OCI-LY1 (cell line): ENCODE results near the gene ATG2A.

ENCODE experiments used
- H2AFZ ChIP-seq: fragments of 200-600 bp; sonication (generic), shearing (Covaris generic); 2 replicates; pipeline ENCODE4 v1.6.0; 2014; ENCODE audit warnings: antibody characterized with exemption, mild to moderate bottlenecking, low read length
- H3F3A ChIP-seq: fragments of 200-600 bp; sonication (generic), shearing (Covaris generic); 2 replicates; pipeline ENCODE4 v1.6.0; 2014; ENCODE audit warnings: mild to moderate bottlenecking, antibody characterized with exemption, low read length, moderate library complexity; ENCODE audit not compliant: insufficient read depth
- H3K27ac ChIP-seq: fragments of 200-600 bp; sonication (generic); 2 replicates; pipeline ENCODE4 v1.5.1; 2014; ENCODE audit warnings: low read length, mixed run types, mild to moderate bottlenecking, low read depth; ENCODE audit not compliant: poor library complexity, severe bottlenecking
- H3K27me3 ChIP-seq: fragments of 200-600 bp; sonication (generic); 2 replicates; pipeline ENCODE4 v1.6.0; 2014; ENCODE audit warnings: antibody characterized with exemption, mild to moderate bottlenecking, low read length, moderate library complexity; ENCODE audit not compliant: insufficient read depth
- H3K36me3 ChIP-seq: fragments of 200-600 bp; sonication (generic); 2 replicates; pipeline ENCODE4 v1.6.1; 2014; ENCODE audit warnings: mild to moderate bottlenecking, antibody characterized with exemption, low read length, moderate library complexity, mixed read lengths; ENCODE audit not compliant: insufficient read depth
- H3K4me1 ChIP-seq: fragments of 200-600 bp; sonication (generic); 2 replicates; pipeline ENCODE4 v1.5.1; 2014; ENCODE audit warnings: mild to moderate bottlenecking, low read length, moderate library complexity; ENCODE audit not compliant: insufficient read depth, severe bottlenecking
- H3K4me2 ChIP-seq: fragments of 200-600 bp; sonication (generic), shearing (Covaris generic); 2 replicates; pipeline ENCODE4 v1.6.1; 2014; ENCODE audit warnings: low read length
- H3K4me3 ChIP-seq: fragments of 200-600 bp; sonication (generic); 2 replicates; pipeline ENCODE4 v1.5.1; 2014; ENCODE audit warnings: low read length, low read depth, mild to moderate bottlenecking, mixed read lengths; ENCODE audit not compliant: poor library complexity, severe bottlenecking
- H3K79me2 ChIP-seq: fragments of 200-600 bp; shearing (Covaris generic); 2 replicates; pipeline ENCODE4 v1.6.1; 2016; ENCODE audit warnings: mixed run types, low read length, mixed read lengths; ENCODE audit not compliant: insufficient read depth
- H3K9ac ChIP-seq: fragments of 200-600 bp; sonication (generic), shearing (Covaris generic); 2 replicates; pipeline ENCODE4 v1.6.1; 2014; ENCODE audit warnings: mild to moderate bottlenecking, low read length, mixed read lengths
- H3K9me2 ChIP-seq: fragments of 200-600 bp; sonication (generic), shearing (Covaris generic); 2 replicates; pipeline ENCODE4 v1.6.1; 2014; ENCODE audit warnings: low read depth, mild to moderate bottlenecking, low read length, mixed read lengths
- H3K9me3 ChIP-seq: fragments of 200-600 bp; shearing (Covaris generic); 2 replicates; pipeline ENCODE4 v1.6.1; 2014; ENCODE audit warnings: low read length, mixed read lengths
- H4K20me1 ChIP-seq: fragments of 200-600 bp; sonication (generic), shearing (Covaris generic); 2 replicates; pipeline ENCODE4 v1.6.0; 2016; ENCODE audit warnings: mild to moderate bottlenecking, low read length; ENCODE audit not compliant: insufficient read depth
- EZH2 ChIP-seq: fragments of 200-600 bp; sonication (generic), shearing (Covaris generic); IDR thresholded peaks from 2 replicates; pipeline ENCODE4 v1.8.0; 2017; ENCODE audit warnings: borderline replicate concordance, mixed run types, mild to moderate bottlenecking, antibody characterized with exemption, low read length, moderate library complexity, mixed read lengths
- TF ChIP-seq, protein P1 (sequence below): fragments of 200-600 bp; sonication (generic), shearing (Covaris generic); IDR thresholded peaks from 2 replicates; pipeline ENCODE4 v1.5.1; 2017; ENCODE audit warnings: mild to moderate bottlenecking, antibody characterized with exemption, low read length, moderate library complexity, mixed read lengths

Gene ATG2A

DNA sequence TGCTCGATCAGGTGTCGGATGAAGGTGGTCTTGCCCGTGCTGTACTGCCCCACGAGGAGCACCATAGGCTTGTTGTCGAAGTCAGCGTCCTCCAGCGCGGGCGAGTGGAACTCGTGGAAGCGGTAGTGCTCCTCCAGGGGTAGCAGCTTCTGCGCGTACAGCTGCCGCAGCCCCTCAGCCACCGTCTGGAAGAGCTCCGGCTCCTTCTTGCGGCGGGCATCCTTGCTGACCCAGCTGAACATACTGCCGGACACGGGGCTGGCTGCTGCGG is 38.9 kb downstream of the ATG2A start:
- H3K9me3 ChIP-seq = no peaks in the 10 kb centered on the region
- H3F3A ChIP-seq = no peaks in the 10 kb centered on the region; the same call in 1 of the 2 replicates
- peak overlapping the region; percentile 89 for H3K4me2 ChIP-seq
- H4K20me1 ChIP-seq = no peaks in the 10 kb centered on the region
- H3K4me3 ChIP-seq = peak overlapping the region; percentile 98
- H3K36me3 ChIP-seq = peaks cover 20% of the 10 kb centered on the region; the same call in 1 of the 2 replicates
- H3K27ac ChIP-seq = peak overlapping the region; percentile 89
- no peaks in the 10 kb centered on the region for H3K27me3 ChIP-seq
- peak overlapping the region; percentile 96 for H3K9ac ChIP-seq
- TF ChIP-seq, protein P1, sequence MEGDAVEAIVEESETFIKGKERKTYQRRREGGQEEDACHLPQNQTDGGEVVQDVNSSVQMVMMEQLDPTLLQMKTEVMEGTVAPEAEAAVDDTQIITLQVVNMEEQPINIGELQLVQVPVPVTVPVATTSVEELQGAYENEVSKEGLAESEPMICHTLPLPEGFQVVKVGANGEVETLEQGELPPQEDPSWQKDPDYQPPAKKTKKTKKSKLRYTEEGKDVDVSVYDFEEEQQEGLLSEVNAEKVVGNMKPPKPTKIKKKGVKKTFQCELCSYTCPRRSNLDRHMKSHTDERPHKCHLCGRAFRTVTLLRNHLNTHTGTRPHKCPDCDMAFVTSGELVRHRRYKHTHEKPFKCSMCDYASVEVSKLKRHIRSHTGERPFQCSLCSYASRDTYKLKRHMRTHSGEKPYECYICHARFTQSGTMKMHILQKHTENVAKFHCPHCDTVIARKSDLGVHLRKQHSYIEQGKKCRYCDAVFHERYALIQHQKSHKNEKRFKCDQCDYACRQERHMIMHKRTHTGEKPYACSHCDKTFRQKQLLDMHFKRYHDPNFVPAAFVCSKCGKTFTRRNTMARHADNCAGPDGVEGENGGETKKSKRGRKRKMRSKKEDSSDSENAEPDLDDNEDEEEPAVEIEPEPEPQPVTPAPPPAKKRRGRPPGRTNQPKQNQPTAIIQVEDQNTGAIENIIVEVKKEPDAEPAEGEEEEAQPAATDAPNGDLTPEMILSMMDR = no peak
- TF ChIP-seq EZH2 = no peak
- H3K4me1 ChIP-seq = peaks cover 84% of the 10 kb centered on the region
- H3K9me2 ChIP-seq = no peaks in the 10 kb centered on the region
- no peak overlapping the region for H2AFZ ChIP-seq
- peaks cover 29% of the 10 kb centered on the region for H3K79me2 ChIP-seq

- Histone ChIP-seq H3K27ac (peak overlapping the region; percentile 89), H4K20me1 (no peaks in the 10 kb centered on the region), H2AFZ (no peak overlapping the region), H3K36me3 (peaks cover 25% of the 10 kb centered on the region; the same call in 1 of the 2 replicates), H3K9me2 (no peaks in the 10 kb centered on the region), H3K9ac (peak overlapping the region; percentile 96), H3F3A (no peaks in the 10 kb centered on the region; the same call in 1 of the 2 replicates), H3K4me2 (peak overlapping the region; percentile 89), H3K4me1 (peaks cover 84% of the 10 kb centered on the region), H3K4me3 (peak overlapping the region; percentile 98), H3K27me3 (no peaks in the 10 kb centered on the region), H3K9me3 (no peaks in the 10 kb centered on the region), H3K79me2 (peaks cover 29% of the 10 kb centered on the region)
- no peak for TF ChIP-seq EZH2
- TF ChIP-seq, protein P1 = no peak
These were observed 39.4 kb downstream of the ATG2A start for GRCh38 chr11:64877390-64878222.

- Histone ChIP-seq H3K27ac (peak overlapping the region; percentile 89), H3K36me3 (peaks cover 33% of the 10 kb centered on the region; the same call in 1 of the 2 replicates), H4K20me1 (no peaks in the 10 kb centered on the region), H3K4me1 (peaks cover 84% of the 10 kb centered on the region), H3K9me3 (no peaks in the 10 kb centered on the region), H2AFZ (no peak overlapping the region), H3K27me3 (no peaks in the 10 kb centered on the region), H3F3A (no peaks in the 10 kb centered on the region; the same call in 1 of the 2 replicates), H3K4me2 (peak overlapping the region; percentile 89), H3K79me2 (peaks cover 29% of the 10 kb centered on the region), H3K9me2 (no peaks in the 10 kb centered on the region), H3K4me3 (peak overlapping the region; percentile 98), H3K9ac (peak overlapping the region; percentile 96)
- TF ChIP-seq EZH2 = no peak
- TF ChIP-seq, protein P1 = no peak
These were observed 40.1 kb downstream of the ATG2A start for GRCh38 chr11:64876835-64877341.
